ENCODE data around the gene ADAMTS14. TPM values are rescaled to one million over a fixed set of nuclear protein-coding genes. Genes with fewer than 3 reads are reported as not detected.
A peak's percentile ranks its signal among the peaks of the same experiment; 100 is the strongest.
"Not testable (repeated sequence)": the region's sequence is repeated elsewhere in the genome, so short reads cannot be mapped to it uniquely, and the experiment has no call there.

Gene ADAMTS14
- total RNA-seq, 1 experiment from 2014 or later = 0.45 TPM

- DNase-seq (ENCODE audit: low spot score) = no peak
These were observed 79.7 kb downstream of the ADAMTS14 start for GRCh38 chr10:70751991-70752390.

- no peak for DNase-seq (ENCODE audit: low spot score)
These were observed 80.3 kb downstream of the ADAMTS14 start for GRCh38 chr10:70752571-70752970.

- no peak for DNase-seq (ENCODE audit: low spot score)
These were observed 80.8 kb downstream of the ADAMTS14 start for GRCh38 chr10:70753026-70753663.

GRCh38 chr10:70753841-70754621, 81.7 kb downstream of the ADAMTS14 start:
- DNase-seq (ENCODE audit: low spot score) = no peak

GRCh38 chr10:70756700-70757360, 84.5 kb downstream of the ADAMTS14 start:
- no peak for DNase-seq (ENCODE audit: low spot score)

- DNase-seq (ENCODE audit: low spot score) = no peak
These were observed 85.5 kb downstream of the ADAMTS14 start for GRCh38 chr10:70757856-70758255.

GRCh38 chr10:70758757-70759514, 86.6 kb downstream of the ADAMTS14 start:
- DNase-seq (ENCODE audit: low spot score) = peak; percentile 53

- DNase-seq (ENCODE audit: low spot score) = no peak
These were observed 87.5 kb downstream of the ADAMTS14 start for GRCh38 chr10:70759781-70760180.

GRCh38 chr10:70760271-70760787, 88.0 kb downstream of the ADAMTS14 start:
- DNase-seq (ENCODE audit: low spot score) = no peak

GRCh38 chr10:70761031-70761601, 88.8 kb downstream of the ADAMTS14 start:
- no peak for DNase-seq (ENCODE audit: low spot score)

- no peak for DNase-seq (ENCODE audit: low spot score)
These were observed 89.5 kb downstream of the ADAMTS14 start for GRCh38 chr10:70761727-70762350.

- DNase-seq (ENCODE audit: low spot score) = no peak
These were observed 90.3 kb downstream of the ADAMTS14 start for GRCh38 chr10:70762441-70763175.

GRCh38 chr10:70763567-70763966, 91.3 kb downstream of the ADAMTS14 start:
- DNase-seq (ENCODE audit: low spot score) = no peak

GRCh38 chr10:70765794-70766594, 93.7 kb downstream of the ADAMTS14 start:
- DNase-seq (ENCODE audit: low spot score) = no peak

GRCh38 chr10:70768026-70768685, 95.8 kb downstream of the ADAMTS14 start:
- DNase-seq (ENCODE audit: low spot score) = not testable (repeated sequence)

- no peak for DNase-seq (ENCODE audit: low spot score)
These were observed 96.8 kb downstream of the ADAMTS14 start for GRCh38 chr10:70769121-70769520.

GRCh38 chr10:70770001-70770400, 97.7 kb downstream of the ADAMTS14 start:
- DNase-seq (ENCODE audit: low spot score) = no peak

- not testable (repeated sequence) for DNase-seq (ENCODE audit: low spot score)
These were observed 98.2 kb downstream of the ADAMTS14 start for GRCh38 chr10:70770516-70770915.

Measured in H4 (cell line).